ENCODE data around the gene PLIN1.

DNA sequence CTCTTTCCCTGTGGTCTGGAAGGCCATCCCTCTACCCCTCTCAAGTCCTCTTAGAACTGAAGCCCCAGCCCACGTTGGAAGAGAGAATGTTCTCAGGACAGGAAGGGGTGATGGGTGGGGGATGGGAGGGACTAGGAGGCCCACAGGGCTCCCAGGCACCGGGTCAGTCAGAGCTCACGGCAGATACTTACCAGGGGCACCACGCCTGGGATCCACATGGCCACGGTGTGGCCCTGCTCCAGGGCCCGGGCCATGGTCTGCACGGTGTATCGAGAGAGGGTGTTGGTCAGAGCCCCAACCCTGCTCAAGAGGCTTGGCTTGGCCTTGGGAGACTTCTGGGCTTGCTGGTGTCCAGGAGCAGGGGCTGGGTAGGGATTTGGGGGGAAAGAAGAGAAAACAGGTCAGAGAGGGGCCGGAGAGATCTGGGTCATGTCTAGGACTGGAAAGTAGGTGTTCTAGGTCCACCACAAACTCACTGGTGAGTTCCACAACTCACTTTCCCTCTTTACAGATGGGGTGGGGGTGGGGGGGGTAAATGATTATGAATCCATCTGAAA is 9.8 kb downstream of the PLIN1 start:
- TF ChIP-seq POLR2A (IDR thresholded peaks at IDR 0.05; ENCODE audit: extremely low read depth, insufficient read length): no peak
- TF ChIP-seq, protein P1, sequence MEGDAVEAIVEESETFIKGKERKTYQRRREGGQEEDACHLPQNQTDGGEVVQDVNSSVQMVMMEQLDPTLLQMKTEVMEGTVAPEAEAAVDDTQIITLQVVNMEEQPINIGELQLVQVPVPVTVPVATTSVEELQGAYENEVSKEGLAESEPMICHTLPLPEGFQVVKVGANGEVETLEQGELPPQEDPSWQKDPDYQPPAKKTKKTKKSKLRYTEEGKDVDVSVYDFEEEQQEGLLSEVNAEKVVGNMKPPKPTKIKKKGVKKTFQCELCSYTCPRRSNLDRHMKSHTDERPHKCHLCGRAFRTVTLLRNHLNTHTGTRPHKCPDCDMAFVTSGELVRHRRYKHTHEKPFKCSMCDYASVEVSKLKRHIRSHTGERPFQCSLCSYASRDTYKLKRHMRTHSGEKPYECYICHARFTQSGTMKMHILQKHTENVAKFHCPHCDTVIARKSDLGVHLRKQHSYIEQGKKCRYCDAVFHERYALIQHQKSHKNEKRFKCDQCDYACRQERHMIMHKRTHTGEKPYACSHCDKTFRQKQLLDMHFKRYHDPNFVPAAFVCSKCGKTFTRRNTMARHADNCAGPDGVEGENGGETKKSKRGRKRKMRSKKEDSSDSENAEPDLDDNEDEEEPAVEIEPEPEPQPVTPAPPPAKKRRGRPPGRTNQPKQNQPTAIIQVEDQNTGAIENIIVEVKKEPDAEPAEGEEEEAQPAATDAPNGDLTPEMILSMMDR (IDR thresholded peaks at IDR 0.05; ENCODE audit: low read depth, low read length): no peak
